ENCODE measurements around the gene ZG16.
"Not testable (repeated sequence)": the region's sequence is repeated elsewhere in the genome, so short reads cannot be mapped to it uniquely, and the experiment has no call there.

The ZG16 gene, protein sequence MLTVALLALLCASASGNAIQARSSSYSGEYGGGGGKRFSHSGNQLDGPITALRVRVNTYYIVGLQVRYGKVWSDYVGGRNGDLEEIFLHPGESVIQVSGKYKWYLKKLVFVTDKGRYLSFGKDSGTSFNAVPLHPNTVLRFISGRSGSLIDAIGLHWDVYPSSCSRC

DNA sequence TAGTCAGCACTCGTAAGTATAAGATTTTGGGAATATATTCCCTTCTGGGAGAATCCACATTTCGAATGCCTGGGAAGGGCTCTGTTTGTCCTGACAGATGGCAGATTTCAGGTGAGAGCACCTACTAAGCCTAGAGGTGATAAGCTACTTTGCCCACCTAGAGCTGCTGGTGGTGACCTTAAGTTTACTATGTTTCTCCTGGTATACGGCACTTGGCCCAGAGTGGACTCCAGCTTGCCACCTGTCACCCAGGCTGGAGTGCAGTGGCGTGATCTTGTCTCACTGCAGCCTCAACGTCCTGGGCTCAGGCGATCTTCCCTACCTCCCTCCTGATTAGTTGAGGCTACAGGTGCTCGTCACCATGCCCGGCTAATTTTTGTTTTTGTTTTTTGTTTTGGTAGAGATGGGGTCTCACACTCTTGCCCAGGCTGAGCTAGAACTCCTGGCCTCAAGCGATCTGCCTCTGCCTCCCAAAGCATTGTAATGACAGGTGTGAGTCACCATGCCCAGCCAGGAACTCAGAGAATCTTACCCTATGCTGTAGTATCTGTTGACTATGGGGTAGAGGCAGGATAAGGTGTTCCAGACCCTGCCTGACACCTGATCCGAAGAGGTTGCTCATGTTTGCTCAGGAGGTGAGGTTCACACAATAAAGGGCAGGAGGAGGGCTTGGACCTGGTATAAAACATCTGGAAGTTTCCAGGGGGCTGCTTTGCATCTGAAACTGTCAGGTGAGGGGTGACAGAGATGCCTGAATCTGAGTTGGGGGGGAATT lies at the start of gene ZG16:
TSS of gene ZG16 (plus strand) at position 681 of the 775 bp plus-strand sequence. CDS start 1,011 bp downstream, outside the sequence.
- no peak for DNase-seq

DNA sequence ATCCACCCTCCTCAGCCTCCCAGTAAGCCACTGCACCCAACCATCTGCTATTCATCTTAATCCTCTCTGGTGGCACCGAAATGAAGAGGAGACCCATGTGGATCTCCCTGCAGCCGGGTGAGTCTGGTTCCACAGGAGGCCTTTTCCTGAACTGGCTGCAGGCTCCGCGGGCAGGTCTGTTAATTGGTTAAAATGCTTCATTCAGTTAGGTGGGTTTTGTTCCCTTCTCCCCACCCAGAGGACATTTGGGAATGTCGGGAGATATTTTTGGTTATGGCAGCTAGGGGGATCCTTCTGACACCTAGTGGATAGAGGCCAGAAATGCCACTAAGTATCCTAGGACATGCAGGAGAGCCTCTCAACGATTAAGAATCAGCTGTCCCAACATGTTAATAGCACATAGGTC lies 48.9 kb upstream of the ZG16 start:
- peak; percentile 32 to 44 for DNase-seq

DNA sequence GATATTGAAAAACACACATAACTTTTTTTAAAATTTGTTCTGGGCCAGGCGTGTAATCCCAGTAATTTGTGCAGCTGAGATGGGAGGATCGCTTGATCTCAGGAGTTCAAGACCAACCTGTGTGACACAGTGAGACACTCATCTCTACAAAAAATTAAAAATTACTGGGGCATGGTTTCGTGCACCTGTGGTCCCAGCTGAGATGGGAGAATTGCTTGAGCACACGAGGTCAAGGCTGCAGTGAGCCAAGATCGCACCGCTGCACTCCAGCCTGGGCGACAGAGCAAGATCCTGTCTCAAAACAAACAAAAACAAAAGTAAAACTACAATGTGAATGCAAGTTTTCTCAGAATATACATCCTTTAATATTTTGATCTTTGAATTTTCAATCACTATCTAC lies 47.4 kb upstream of the ZG16 start:
- no peak for DNase-seq

DNA sequence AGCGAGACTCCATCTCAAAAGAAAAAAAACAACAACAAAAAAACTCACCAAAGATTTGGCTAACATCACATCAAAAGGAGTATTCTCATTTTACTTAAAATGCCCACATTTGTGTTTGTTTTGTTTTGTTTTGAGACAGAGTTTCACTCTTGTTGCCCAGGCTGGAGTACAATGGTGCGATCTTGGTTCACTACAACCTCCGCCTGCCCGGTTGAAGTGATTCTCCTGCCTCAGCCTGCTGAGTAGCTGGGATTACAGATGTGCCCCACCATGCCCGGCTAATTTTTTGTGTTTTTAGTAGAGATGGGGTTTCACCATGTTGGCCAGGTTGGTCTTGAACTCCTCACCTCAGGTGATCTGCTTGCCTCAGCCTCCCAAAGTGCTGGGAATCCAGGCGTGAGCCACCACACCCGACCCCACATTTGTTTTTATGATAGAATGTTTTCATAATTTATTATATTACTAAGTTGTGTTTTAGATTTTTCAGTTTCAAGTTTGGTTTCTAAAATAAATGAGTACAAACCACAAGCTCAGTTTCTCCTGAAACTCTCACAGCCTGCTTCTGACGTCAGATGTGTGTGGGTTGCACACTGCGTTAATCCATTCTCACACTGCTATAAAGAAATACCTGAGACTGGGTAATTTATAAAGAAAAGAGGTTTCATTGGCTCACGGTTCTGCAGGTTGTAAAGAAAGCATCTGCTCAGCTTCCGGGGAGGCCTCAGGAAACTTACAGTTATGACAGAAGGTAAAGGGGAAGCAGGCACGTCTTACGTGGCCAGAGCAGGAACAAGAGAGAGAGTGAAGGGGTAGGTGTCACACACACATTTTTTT lies 46.1 kb upstream of the ZG16 start:
- DNase-seq, result not testable (repeated sequence)

DNA sequence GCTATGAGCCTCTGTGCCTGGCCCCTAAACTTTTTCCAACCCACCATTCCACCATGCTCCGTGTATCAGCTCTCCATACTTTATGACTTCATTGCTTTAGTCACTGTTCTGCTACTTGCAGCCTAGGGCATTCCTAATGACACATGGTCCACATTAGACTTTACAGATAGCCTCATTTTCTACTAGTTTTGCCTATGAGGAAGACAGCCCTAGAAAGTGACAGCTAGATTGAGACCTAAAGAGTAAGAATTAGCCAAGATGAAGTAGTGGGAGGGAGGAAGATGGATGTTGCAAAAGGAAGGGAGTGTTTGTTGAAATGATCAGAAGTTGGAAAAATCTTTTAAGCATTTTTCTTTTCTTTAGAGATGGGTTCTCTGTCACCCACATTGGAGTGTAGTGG lies 43.3 kb upstream of the ZG16 start:
- peak; percentile 83 to 95 for DNase-seq

DNA sequence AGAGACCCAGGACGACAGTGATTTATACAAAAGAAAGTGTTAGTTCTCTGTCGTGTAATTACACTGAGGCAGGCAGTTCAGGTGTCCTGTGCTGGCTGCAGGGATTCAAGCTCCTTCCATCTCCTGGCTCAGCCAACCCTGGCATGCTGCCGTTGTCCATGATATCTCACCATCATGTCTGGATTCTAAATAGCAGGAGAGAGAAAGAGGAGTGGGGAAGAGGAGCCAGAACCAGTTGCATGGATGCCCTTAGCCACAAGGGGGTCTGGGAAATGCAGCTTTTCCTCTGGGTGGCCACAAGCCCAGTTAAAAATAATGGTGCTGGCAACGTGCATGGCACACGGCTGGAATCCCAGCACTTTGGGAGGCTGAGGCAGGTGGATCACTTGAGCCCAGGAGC lies 41.9 kb upstream of the ZG16 start:
- DNase-seq, result no peak

DNA sequence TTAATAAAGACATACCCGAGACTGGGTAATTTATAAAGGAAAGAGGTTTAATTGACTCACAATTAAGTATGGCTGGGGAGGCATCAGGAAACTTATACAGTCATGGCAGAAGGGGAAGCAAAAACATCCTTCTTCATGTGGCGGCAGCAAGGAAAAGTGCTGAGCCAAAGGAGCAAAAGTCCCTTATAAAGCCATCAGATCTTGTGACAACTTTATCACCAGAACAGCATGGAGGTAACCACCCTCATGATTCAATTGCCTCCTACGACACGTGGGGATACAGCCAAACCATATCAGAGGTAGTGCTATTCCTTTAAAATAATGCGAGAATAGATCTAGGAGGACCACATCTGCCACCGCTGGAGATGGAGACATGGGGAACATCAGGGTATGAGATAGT lies 41.3 kb upstream of the ZG16 start:
- DNase-seq, result peak; percentile 84 to 93

DNA sequence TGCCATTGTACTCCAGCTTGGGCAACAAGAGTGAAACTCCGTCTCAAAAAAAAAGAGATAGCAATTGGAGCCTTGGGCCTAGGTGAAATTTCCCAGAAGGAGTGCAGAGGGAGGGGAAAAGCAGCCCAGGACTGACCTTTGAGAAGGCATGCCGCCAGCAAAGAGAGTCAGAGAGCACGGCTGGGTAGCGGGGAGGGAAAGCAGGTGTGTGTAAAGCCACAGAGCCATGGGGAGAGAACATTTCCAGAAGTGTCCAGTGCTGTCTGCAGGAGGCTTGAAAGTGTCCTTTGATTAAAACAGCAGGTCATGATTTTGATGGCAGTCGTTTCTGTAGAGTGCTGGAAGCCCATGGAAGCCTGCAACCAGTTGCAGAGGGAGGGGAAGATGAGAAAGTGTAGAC lies 40.3 kb upstream of the ZG16 start:
- DNase-seq, result no peak

DNA sequence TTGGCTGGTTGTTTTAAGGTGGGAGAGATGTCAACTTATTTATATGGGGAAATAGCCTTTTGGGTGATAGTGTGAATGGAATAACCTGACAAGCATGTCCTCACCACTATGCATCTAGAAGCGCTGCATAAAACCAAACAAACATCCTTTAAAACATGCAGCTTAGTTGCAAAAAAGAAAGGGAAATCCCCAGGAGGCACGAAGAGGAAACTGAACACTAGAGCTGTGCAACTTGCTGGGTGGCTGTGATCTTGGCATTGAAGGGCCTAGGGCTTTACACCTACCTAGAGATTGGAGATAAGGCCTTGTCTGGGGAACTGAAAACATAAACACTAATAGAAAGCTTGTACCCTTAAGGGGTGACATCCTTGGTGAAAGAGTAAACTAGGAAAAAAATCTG lies 39.5 kb upstream of the ZG16 start:
- peak; percentile 73 to 74 for DNase-seq

DNA sequence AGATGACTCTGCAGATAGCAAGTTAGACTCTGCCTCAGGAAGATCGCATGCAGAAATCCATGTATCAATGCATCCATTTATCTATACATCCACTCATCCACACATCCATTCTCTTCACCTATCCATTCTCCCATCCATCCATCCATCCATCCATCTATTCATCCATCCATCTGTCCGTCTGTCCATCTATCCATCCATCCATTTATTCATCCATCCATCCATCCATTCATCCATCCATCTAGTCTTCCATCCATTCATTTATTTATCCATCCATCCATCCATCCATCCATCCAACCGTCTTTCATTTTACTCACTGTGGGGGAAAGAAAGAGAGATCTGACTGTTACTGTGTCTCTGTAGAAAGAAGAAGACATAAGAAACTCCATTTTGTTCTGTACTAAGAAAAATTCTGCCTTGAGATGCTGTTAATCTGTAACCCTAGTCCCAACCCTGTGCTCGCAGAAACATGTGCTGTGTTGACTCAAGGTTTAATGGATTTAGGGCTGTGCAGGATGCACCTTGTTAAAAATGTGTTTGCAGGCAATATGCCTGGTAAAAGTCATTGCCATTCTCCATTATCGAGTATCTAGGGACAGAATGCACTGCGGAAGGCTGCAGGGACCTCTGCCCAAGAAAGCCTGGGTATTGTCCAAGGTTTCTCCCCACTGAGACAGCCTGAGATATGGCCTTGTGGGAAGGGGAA lies 38.0 kb upstream of the ZG16 start:
- DNase-seq, result not testable (repeated sequence)

DNA sequence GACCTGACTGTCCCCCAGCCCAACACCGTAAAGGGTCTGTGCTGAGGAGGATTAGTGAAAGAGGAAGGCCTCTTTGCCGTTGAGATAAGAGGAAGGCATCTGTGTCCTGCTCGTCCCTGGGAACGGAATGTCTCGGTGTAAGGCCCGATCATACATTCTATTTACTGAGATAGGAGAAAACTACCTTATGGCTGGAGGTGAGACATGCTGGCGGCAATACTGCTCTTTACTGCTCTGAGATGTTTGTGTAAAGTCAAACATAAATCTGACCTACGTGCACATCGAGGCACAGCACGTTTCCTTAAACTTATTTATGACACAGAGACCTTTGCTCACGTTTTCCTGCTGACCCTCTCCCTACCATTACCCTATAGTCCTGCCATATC lies 37.4 kb upstream of the ZG16 start:
- DNase-seq, result not testable (repeated sequence)

DNA sequence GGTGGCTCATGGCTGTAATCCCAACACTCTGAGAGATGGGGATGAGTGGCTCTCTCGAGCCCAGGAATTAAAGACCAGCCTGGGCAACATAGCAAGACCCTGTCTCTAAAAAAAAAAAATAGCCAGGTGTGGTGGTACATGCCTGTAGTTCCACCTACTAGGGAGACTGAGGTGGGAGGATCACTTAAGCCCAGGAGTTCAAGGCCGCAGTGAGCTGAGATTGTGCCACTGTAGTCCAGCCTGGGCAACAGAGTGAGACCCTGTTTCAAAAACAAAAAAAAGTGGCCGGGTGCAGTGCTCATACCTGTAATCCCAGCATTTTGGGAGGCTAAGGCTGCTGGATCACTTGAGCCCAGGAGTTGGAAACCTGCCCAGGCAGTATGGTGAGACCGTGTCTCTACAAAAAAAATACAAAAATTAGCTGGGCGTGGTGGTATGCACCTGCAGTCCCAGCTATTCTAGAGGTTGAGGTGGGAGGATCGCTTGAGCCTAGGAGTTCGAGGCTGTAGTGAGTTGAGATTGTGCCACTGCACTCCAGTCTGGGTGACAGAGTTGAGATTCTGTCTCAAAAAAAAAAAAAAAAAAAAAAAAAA lies 35.3 kb upstream of the ZG16 start:
- DNase-seq, result no peak

DNA sequence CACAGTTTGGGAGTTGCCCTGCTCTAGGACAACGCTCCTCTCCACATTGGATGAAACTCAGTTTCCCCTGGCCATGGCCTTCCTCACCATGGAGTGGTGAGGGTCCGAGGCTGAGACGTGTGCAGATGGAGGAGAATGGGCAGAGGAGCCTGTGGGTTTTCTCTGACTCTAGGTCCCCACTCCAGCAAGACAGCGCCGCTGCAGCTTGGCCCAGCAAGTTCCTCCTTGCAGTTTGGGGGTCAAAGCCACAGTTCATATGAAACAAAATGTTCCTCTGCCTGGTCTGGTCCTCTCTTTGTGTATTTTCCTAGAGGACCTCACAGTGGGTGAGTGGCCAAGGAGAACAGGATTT lies 34.6 kb upstream of the ZG16 start:
- DNase-seq, result no peak

DNA sequence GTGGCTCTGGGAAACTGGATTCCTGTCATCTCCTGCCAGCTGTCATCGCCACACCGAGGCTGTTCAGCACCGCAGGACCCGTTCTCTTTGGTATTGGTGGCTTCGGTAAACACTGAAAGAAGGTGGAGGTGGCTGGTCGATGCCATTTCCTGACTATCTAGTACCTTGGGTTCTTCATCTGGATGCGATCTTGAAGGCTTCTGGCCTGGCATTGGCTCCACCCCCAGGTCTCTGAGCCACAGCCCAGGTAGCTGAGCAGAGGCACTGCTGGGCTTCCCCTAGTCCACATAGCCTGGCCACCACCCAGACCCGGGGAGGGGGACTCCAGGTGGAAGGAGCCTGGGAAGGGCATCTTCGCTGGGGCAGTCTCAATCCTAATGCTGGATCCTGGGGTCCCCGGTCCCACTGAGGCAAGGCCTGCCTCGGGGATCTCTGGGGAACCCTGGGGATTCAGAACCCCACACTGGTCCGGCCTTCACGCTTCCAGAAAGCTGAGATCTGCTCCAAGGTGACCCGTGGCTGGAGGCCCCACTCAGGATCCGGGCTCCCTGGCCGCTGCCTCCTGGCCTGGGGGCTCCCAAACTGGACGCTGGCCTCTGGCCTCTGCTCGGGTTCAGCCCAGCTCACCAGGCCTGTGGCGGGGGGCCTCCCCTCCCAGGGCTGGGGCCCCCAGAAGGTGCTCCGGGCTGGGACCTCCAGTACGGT lies 34.1 kb upstream of the ZG16 start:
- DNase-seq, result no peak

DNA sequence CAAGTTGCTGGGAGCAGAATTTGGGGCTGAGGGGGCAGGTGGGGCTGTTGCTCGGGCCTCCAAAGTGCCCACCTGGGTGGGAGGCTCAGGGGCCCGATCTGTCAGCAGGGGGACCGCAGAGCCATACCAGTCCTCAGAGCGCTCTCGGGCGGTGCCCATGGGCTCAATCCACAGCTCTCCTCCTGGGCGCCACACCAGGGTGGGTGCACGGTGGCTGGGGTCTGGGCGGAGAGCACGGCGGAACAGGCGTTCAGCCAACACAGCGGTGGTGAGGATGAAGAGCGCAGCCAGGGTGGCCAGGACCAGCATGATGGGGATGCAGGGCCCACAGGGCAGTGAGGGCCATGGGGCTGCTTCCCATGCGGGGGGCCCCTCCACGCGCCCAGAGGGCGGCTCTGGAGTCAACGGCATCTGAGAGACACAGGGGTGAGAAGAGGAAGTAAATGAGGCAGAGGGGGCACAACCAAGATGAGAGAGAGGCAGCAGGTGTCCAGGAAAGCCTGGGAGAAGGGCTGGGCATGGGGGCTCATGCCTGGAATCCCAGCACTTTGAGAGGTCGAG lies 33.4 kb upstream of the ZG16 start:
- DNase-seq, result no peak

DNA sequence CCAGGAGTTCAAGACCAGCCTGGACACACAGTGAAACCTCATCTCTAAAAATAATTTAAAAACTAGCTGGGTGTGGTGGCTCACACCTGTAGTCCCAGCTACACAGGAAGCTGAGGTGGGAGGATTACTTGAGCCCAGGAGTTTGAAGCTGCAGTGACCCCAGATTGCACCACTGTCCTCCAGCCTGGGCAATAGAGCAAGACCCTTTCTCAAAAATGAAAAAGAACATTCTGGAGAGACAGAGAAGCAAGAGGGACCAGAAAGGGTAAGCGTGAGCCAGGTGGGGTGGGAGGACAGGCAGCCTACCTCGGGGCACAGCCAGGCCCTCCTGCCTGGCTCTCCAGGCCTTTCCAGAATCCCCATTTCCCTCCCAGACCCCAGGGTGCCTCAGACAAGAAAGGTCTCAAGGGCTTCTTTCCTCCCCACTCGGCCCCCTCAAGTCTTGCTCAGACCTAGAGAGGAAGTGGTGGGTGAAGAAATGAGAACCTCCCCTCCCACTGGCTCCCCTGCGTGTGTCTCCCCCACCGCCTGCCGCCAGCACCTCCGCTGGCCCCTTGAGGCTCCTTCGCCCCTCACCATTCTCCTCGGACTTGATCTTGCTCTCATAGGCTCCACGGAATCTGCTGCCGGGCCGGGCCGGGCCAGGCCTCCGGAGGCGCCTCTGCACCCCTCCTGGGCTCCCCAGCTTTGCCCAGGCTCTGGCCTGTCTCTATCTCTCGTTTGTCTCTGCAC lies 32.8 kb upstream of the ZG16 start:
- DNase-seq, result peak; percentile 58 to 60

DNA sequence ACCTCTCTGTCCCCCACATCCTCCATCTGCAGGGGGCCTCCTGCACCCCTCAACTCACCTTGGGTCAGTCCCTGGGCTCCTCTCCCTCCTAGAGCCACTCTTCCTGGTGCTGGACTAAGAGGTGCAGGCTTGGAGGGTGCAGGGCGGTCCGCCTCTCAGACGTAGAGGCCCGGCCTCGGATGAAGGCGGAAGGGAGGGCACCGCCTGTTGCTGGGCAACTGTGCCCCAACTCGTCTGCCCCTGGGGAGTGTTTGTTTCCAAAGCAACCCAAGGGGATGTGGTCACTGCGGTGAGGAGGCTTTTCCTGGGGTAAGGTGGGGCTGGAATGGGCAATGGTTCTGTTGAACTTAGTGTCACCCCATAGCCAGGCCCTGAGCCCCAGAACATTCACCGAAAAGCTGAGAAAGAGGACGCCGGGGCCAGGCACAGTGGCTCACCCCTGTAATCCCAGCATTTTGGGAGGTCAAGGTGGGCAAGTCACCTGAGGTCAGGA lies 32.2 kb upstream of the ZG16 start, which contains the start of gene C16orf54:
TSS of gene C16orf54 (minus strand) at position 138 of the 493 bp plus-strand sequence. CDS start 1,039 bp downstream, outside the sequence.
- peak; percentile 82 to 84 for DNase-seq

DNA sequence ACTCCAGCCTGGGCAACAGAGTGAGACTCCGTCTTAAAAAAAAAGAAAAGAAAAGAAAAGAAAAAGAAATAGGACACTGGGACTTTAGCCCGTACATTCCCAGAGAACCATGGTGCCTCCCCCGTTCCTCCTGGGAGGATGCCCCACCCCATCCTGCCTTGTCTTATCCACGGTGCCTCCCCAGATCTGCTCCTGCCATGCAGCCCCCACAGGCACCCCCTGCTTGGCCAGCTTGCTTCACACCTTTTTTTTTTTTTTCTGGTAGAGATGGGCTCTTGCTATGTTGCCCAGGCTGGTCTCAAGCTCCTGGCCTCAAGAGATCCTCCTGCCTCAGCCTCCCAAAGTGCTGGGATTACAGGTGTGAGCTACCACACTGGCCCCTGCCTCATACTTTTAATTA lies 31.5 kb upstream of the ZG16 start:
- not testable (repeated sequence) for DNase-seq

DNA sequence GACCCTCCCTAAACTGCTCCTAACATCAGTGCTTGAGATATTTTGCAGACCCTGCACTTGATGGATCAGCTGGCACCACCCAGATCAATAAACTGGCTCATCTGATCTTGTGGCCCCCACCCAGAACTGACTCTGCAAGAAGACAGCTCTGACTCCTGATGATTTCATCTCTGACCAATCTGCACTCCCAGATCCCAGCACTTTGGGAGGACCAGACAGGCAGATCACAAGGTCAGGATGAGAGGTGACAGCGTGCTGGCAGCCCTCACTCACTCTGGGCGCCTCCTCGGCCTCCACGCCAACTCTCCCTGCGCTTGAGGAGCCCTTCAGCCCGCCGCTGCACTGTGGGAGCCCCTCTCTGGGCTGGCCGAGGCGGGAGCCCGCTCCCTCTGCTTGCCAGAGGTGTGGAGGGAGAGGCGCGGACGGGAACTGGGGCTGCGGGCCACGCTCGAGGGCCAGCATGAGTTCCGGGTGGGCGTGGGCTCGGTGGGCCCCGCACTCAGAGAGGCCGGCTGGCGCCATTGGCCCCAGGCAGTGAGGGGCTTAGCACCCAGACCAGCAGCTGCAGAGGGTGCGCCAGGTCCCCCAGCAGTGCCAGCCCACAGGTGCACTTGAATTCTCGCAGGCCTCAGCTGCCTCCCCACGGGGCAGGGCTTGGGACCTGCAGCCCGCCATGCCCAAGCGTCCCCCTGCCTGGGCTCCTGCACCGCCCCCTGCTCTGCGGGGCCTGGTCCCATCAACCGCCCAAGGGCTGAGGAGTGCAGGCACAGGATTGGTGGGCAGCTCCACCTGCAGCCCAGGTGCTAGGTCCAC lies 29.9 kb upstream of the ZG16 start:
- DNase-seq, result no peak

DNA sequence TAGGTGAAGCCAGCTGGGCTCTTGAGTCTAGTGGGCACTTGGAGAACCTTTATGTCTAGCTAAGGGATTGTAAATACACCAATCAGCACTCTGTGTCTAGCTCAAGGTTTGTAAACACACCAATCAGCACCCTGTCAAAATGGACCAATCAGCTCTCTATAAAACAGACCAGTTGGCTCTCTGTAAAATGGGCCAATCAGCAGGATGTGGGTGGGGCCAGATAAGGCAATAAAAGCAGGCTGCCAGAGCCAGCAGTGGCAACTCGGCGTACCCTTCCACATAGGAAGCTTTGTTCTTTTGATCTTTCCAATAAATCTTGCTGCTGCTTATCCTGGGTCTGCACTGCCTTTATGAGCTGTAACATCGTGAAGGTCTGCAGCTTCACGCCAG lies 29.3 kb upstream of the ZG16 start:
- not testable (repeated sequence) for DNase-seq
